ENCODE measurements around the gene TRAF7.

GRCh38 chr16:2179576-2179975 lies 24.0 kb downstream of the TRAF7 start:
- no peak for TF ChIP-seq CTCF (IDR thresholded peaks at IDR 0.05)
- no peak for TF ChIP-seq POLR2A (IDR thresholded peaks at IDR 0.05)

Measured in ovary (tissue), 3 donors.